GM12892 (cell line): ENCODE data around the gene UCHL5.

Experiments
- POLR2A ChIP-seq: IDR thresholded peaks from 2 replicates; pipeline ENCODE4 v1.6.1; 2011; ENCODE audit warnings: low read depth, low read length, control low read depth
- POLR2AphosphoS5 ChIP-seq: IDR thresholded peaks from 2 replicates; pipeline ENCODE4 v1.6.1; 2011; ENCODE audit warnings: low read depth, low read length, control low read depth
- TAF1 ChIP-seq: IDR thresholded peaks from 2 replicates; pipeline ENCODE4 v1.6.1; 2011; ENCODE audit warnings: low read depth, mild to moderate bottlenecking, control low read depth, low read length, borderline replicate concordance

DNA sequence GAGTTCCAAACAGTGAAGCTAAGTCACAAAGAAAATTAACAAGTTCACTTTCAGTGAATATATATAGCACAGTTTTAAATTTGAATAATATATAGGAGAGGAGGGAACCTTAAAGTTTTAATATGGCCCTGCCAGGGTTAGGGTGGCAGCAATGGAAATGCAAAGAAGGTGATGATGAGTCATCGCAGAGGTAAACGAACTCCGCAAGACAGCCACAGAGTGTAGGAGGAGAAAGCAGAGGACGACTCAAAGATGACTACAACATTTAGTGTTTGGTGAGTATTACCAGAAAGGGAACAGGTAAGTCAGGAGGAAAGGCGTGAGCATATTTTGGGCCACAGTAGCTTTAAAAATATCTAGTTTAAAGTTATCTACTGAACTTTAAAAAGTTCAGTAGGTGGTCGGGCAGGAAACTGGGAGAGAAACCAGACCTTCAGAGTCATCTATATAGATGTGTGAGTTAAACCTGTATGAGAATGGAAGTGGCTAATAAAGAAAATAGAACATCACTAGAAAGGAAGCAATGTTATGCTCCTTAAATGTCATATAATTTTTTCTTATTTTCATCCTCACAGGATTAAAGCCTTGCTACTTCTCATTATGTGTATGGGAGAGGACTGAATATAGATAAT, 75.7 kb downstream of the UCHL5 start:
- TF ChIP-seq POLR2A (no peak), POLR2AphosphoS5 (no peak), TAF1 (no peak)
